SK-N-MC (cell line): ENCODE data around the gene USP49.

ENCODE experiments used
- EZH2 ChIP-seq: fragments of 200-600 bp; sonication (generic); IDR thresholded peaks from one replicate; pipeline ENCODE4 v1.6.1; 2017; ENCODE audit warnings: antibody characterized with exemption
- FOXP2 ChIP-seq: optimal IDR thresholded peaks from 2 replicates; pipeline ENCODE3; 2011; ENCODE audit warnings: mild to moderate bottlenecking, moderate library complexity; ENCODE audit not compliant: insufficient read depth; ENCODE audit errors: extremely low read length, control extremely low read depth
- POLR2AphosphoS5 ChIP-seq: IDR thresholded peaks from 2 replicates; pipeline ENCODE4 v1.6.1; 2012; ENCODE audit warnings: mild to moderate bottlenecking, low read depth, low read length, borderline replicate concordance

- TF ChIP-seq EZH2 = no peak
- no peak for TF ChIP-seq POLR2AphosphoS5
- TF ChIP-seq FOXP2 = no peak
These were observed 81.2 kb downstream of the USP49 start for GRCh38 chr6:41813956-41814355.
